GM23338 (cell line): ENCODE results near the gene DIO2. TPM values are rescaled to one million over a fixed set of nuclear protein-coding genes. Genes with fewer than 3 reads are reported as not detected.

Experiments used
- ATAC-seq: fragments of 200-7000 bp; cut with Tn5 transposase; 3 replicates; pipeline ENCODE4 v1.9.1; 2020
- DNase-seq: peaks from one replicate; pipeline ENCODE4 v3.0.0-alpha.2; 2015; ENCODE audit warnings: low spot score
- H2AFZ ChIP-seq: fragments of 200-600 bp; sonication (generic); 2 replicates; pipeline ENCODE4 v1.8.0; 2016; ENCODE audit warnings: antibody characterized with exemption, mild to moderate bottlenecking, moderate library complexity
- H3F3A ChIP-seq: fragments of 200-600 bp; sonication (generic); replicated peaks from 2 replicates; pipeline ENCODE4 v1.8.0; 2017; ENCODE audit warnings: antibody characterized with exemption, mixed run types, low read depth
- H3K27ac ChIP-seq: fragments of 200-600 bp; sonication (generic); 2 replicates; pipeline ENCODE4 v1.6.1; 2016; ENCODE audit warnings: low read depth
- H3K27me3 ChIP-seq: fragments of 200-600 bp; sonication (generic); 2 replicates; pipeline ENCODE4 v1.8.0; 2016; ENCODE audit warnings: mild to moderate bottlenecking, mixed run types, moderate library complexity; ENCODE audit not compliant: insufficient read depth
- H3K36me3 ChIP-seq: fragments of 200-600 bp; sonication (generic); 2 replicates; pipeline ENCODE4 v1.8.0; 2016; ENCODE audit warnings: mild to moderate bottlenecking; ENCODE audit not compliant: insufficient read depth
- H3K4me1 ChIP-seq: fragments of 200-600 bp; sonication (generic); 2 replicates; pipeline ENCODE4 v1.8.0; 2016; ENCODE audit warnings: mild to moderate bottlenecking, moderate library complexity; ENCODE audit not compliant: insufficient read depth
- H3K4me2 ChIP-seq: fragments of 200-600 bp; sonication (generic); 2 replicates; pipeline ENCODE4 v1.7.1; 2017; ENCODE audit warnings: mixed run types
- H3K4me3 ChIP-seq: fragments of 200-600 bp; sonication (generic); 2 replicates; pipeline ENCODE4 v1.6.1; 2016; ENCODE audit warnings: mixed run types
- H3K79me2 ChIP-seq: fragments of 200-600 bp; sonication (generic); replicated peaks from 2 replicates; pipeline ENCODE4 v1.8.0; 2017; ENCODE audit warnings: mild to moderate bottlenecking; ENCODE audit not compliant: insufficient read depth
- H3K9me2 ChIP-seq: fragments of 200-600 bp; sonication (generic); 2 replicates; pipeline ENCODE4 v1.8.0; 2017; ENCODE audit not compliant: insufficient read depth
- H4K20me1 ChIP-seq: fragments of 200-600 bp; sonication (generic); replicated peaks from 2 replicates; pipeline ENCODE4 v1.8.0; 2017; ENCODE audit warnings: mild to moderate bottlenecking; ENCODE audit not compliant: insufficient read depth
- H3K27ac Mint-ChIP-seq: 2 replicates; pipeline ENCODE4 v1.8.0; 2020; ENCODE audit warnings: inconsistent platforms, mild to moderate bottlenecking, moderate library complexity, mixed read lengths
- H3K27me3 Mint-ChIP-seq: 3 replicates; pipeline ENCODE4 v1.8.0; 2022; ENCODE audit warnings: low read depth, mild to moderate bottlenecking, moderate library complexity, mixed read lengths, inconsistent platforms; ENCODE audit not compliant: insufficient read depth, poor library complexity
- H3K36me3 Mint-ChIP-seq: 3 replicates; pipeline ENCODE4 v1.8.0; 2021; ENCODE audit warnings: low read depth, mild to moderate bottlenecking, inconsistent platforms, moderate library complexity, mixed read lengths
- H3K4me1 Mint-ChIP-seq: 3 replicates; pipeline ENCODE4 v1.8.0; 2020; ENCODE audit warnings: mild to moderate bottlenecking, inconsistent platforms, mixed read lengths
- H3K4me3 Mint-ChIP-seq: 3 replicates; pipeline ENCODE4 v1.8.0; 2021; ENCODE audit warnings: moderate library complexity, mild to moderate bottlenecking, inconsistent platforms, mixed read lengths
- H3K9me3 Mint-ChIP-seq: 3 replicates; pipeline ENCODE4 v1.8.0; 2020; ENCODE audit warnings: moderate library complexity, mild to moderate bottlenecking, inconsistent platforms, mixed read lengths
- CREB1 ChIP-seq: fragments of 250-450 bp; sonication (Bioruptor Pico); IDR thresholded peaks from 2 replicates; pipeline ENCODE4 v1.5.0; 2020; ENCODE audit warnings: low read depth, mild to moderate bottlenecking, moderate library complexity
- EZH2 ChIP-seq: fragments of 200-600 bp; sonication (generic); IDR thresholded peaks from one replicate; pipeline ENCODE4 v1.8.0; 2017; ENCODE audit warnings: antibody characterized with exemption, mild to moderate bottlenecking, low read depth; ENCODE audit not compliant: unreplicated experiment
- EZH2phosphoT487 ChIP-seq: fragments of 200-600 bp; sonication (generic); IDR thresholded peaks from one replicate; pipeline ENCODE4 v1.8.1; 2018; ENCODE audit warnings: antibody characterized with exemption; ENCODE audit not compliant: unreplicated experiment
- JUNB ChIP-seq: IDR thresholded peaks from one replicate; pipeline ENCODE4 v1.6.1; 2016; ENCODE audit warnings: antibody characterized with exemption; ENCODE audit not compliant: unreplicated experiment
- NANOG ChIP-seq: IDR thresholded peaks from 2 replicates; pipeline ENCODE4 v1.6.1; 2016; ENCODE audit warnings: antibody characterized with exemption, borderline replicate concordance
- POLR2AphosphoS5 ChIP-seq: IDR thresholded peaks from 2 replicates; pipeline ENCODE4 v1.6.1; 2016; ENCODE audit warnings: antibody characterized with exemption, low read depth
- STAT1 ChIP-seq: IDR thresholded peaks from one replicate; pipeline ENCODE4 v1.6.1; 2016; ENCODE audit warnings: antibody characterized with exemption; ENCODE audit not compliant: unreplicated experiment
- ZNF114 ChIP-seq: fragments of 250-450 bp; sonication (Bioruptor Pico); IDR thresholded peaks from 2 replicates; pipeline ENCODE4 v1.5.0; 2020; ENCODE audit warnings: mild to moderate bottlenecking, moderate library complexity
- ZNF331 ChIP-seq: fragments of 250-450 bp; sonication (Bioruptor Pico); IDR thresholded peaks from 2 replicates; pipeline ENCODE4 v1.5.0; 2020; ENCODE audit warnings: low read depth, mild to moderate bottlenecking, moderate library complexity
- polyA plus RNA-seq: library from polyadenylated mRNA; unstranded; fragments of >200 nt; fragmentation: Nextera tagmentation; extraction: Ambion mirVana; gene quantifications from 2 replicates; pipeline ENCODE4 v1.2.1, GENCODE V29; 2016
- total RNA-seq: library from RNA; depleted of rRNA; stranded (reverse); fragments of >200 nt; shearing (Covaris generic); gene quantifications from 2 replicates; pipeline ENCODE4 v1.2.3, GENCODE V29; 2014
- TF ChIP-seq, protein P1 (sequence below): IDR thresholded peaks from one replicate; pipeline ENCODE4 v1.6.1; 2018; ENCODE audit warnings: antibody characterized with exemption; ENCODE audit not compliant: unreplicated experiment
- TF ChIP-seq, protein P2 (sequence below): IDR thresholded peaks from 2 replicates; pipeline ENCODE4 v1.6.1; 2016; ENCODE audit warnings: antibody characterized with exemption

DIO2 gene
- total and polyA plus RNA-seq, 2 experiments from 2014 or later: 0.05 to 0.17 TPM

DNA sequence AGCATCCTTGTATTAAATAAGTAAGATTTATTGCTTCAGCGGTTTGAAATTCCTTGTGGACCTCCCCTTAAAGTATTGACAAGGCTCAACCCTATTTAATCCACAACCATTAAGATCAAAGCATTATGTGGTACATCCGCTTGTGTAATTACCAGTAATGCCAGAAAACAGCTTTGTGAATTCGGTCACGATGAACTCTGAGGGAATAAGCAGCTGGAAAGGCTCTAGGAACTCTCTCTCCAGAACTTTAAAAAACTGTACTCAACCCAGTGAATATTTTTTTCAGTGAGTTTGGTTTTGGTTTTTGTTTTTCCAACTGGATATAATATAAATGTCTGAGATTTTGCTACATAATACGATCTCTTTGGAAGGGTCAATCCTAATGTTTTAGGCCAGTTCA, 49.3 kb upstream of the DIO2 start:
- H4K20me1 ChIP-seq: no peaks in the 10 kb centered on the region
- TF ChIP-seq, protein P1, sequence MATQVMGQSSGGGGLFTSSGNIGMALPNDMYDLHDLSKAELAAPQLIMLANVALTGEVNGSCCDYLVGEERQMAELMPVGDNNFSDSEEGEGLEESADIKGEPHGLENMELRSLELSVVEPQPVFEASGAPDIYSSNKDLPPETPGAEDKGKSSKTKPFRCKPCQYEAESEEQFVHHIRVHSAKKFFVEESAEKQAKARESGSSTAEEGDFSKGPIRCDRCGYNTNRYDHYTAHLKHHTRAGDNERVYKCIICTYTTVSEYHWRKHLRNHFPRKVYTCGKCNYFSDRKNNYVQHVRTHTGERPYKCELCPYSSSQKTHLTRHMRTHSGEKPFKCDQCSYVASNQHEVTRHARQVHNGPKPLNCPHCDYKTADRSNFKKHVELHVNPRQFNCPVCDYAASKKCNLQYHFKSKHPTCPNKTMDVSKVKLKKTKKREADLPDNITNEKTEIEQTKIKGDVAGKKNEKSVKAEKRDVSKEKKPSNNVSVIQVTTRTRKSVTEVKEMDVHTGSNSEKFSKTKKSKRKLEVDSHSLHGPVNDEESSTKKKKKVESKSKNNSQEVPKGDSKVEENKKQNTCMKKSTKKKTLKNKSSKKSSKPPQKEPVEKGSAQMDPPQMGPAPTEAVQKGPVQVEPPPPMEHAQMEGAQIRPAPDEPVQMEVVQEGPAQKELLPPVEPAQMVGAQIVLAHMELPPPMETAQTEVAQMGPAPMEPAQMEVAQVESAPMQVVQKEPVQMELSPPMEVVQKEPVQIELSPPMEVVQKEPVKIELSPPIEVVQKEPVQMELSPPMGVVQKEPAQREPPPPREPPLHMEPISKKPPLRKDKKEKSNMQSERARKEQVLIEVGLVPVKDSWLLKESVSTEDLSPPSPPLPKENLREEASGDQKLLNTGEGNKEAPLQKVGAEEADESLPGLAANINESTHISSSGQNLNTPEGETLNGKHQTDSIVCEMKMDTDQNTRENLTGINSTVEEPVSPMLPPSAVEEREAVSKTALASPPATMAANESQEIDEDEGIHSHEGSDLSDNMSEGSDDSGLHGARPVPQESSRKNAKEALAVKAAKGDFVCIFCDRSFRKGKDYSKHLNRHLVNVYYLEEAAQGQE: no peak
- TF ChIP-seq ZNF114 (CRISPR knock-in tag) (no peak), EZH2 (no peak), JUNB (no peak), NANOG (no peak)
- TF ChIP-seq, protein P2, sequence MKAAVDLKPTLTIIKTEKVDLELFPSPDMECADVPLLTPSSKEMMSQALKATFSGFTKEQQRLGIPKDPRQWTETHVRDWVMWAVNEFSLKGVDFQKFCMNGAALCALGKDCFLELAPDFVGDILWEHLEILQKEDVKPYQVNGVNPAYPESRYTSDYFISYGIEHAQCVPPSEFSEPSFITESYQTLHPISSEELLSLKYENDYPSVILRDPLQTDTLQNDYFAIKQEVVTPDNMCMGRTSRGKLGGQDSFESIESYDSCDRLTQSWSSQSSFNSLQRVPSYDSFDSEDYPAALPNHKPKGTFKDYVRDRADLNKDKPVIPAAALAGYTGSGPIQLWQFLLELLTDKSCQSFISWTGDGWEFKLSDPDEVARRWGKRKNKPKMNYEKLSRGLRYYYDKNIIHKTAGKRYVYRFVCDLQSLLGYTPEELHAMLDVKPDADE: no peak
- Mint-ChIP-seq H3K27me3 (peaks cover 2% of the 10 kb centered on the region), H3K4me3 (no peak overlapping the region), H3K4me1 (no peaks in the 10 kb centered on the region), H3K27ac (no peak overlapping the region), H3K36me3 (no peaks in the 10 kb centered on the region), H3K9me3 (no peaks in the 10 kb centered on the region)
- no peak overlapping the region for H3K27ac ChIP-seq
- no peaks in the 10 kb centered on the region for H3F3A ChIP-seq
- no peaks in the 10 kb centered on the region for H3K9me2 ChIP-seq
- no peaks in the 10 kb centered on the region for H3K4me1 ChIP-seq
- no peak overlapping the region for H2AFZ ChIP-seq
- H3K27me3 ChIP-seq: no peaks in the 10 kb centered on the region
- no peak overlapping the region for H3K4me3 ChIP-seq
- ATAC-seq (no peak), DNase-seq (no peak)
- no peaks in the 10 kb centered on the region for H3K79me2 ChIP-seq
- H3K4me2 ChIP-seq: no peak overlapping the region
- no peaks in the 10 kb centered on the region for H3K36me3 ChIP-seq

DNA sequence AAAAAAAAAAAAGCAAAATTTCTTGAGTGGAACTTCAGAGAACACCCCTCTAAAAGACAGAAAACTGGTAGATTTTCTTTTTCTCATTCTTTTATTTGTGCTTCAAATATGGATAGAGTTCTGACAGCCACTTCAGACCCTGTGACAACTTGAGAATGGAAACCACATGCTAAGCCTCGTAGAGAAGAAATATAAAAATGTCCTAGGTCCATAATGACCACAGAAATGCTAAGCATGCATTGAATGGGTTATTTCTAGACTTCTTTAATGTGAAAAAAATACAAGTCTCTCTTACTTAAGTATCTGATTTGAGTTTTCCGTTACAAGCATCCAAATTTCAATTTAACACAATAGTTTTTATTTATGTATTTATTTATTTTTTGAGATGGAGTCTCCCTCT, 28.3 kb upstream of the DIO2 start:
- Histone ChIP-seq H3K36me3 (peaks cover 12% of the 10 kb centered on the region; the same call in 1 of the 2 replicates), H3K27me3 (no peaks in the 10 kb centered on the region)
- TF ChIP-seq EZH2 (no peak), JUNB (no peak), ZNF114 (CRISPR knock-in tag) (no peak), CREB1 (CRISPR knock-in tag) (no peak), ZNF331 (CRISPR knock-in tag) (no peak), EZH2phosphoT487 (no peak), STAT1 (no peak), POLR2AphosphoS5 (no peak)
- TF ChIP-seq, protein P1: no peak

More for the DNA sequence above, 28.3 kb upstream of the DIO2 start:
- Mint-ChIP-seq H3K4me3 (no peak overlapping the region), H3K36me3 (peaks cover 33% of the 10 kb centered on the region), H3K27me3 (no peaks in the 10 kb centered on the region), H3K4me1 (no peaks in the 10 kb centered on the region), H3K9me3 (peaks cover 60% of the 10 kb centered on the region), H3K27ac (no peak overlapping the region)
- ATAC-seq (no peak), DNase-seq (no peak)
- no peaks in the 10 kb centered on the region for H3K9me2 ChIP-seq
- no peak overlapping the region for H2AFZ ChIP-seq
- H4K20me1 ChIP-seq: no peaks in the 10 kb centered on the region
- H3K4me2 ChIP-seq: no peak overlapping the region
- no peaks in the 10 kb centered on the region for H3F3A ChIP-seq
- H3K4me1 ChIP-seq: no peaks in the 10 kb centered on the region
- H3K4me3 ChIP-seq: no peak overlapping the region
- H3K27ac ChIP-seq: no peak overlapping the region
- no peaks in the 10 kb centered on the region for H3K79me2 ChIP-seq
